HG03159 (cell line): Measurements from ENCODE around the gene RPSA.
"Not testable (repeated sequence)": the region's sequence is repeated elsewhere in the genome, so short reads cannot be mapped to it uniquely, and the experiment has no call there.

Source experiments
- ATAC-seq: cut with Tn5 transposase; IDR thresholded peaks from one replicate; pipeline ENCODE4 v1.9.1; 2021; ENCODE audit warnings: mild to moderate bottlenecking, moderate library complexity; ENCODE audit not compliant: unreplicated experiment

Gene RPSA

DNA sequence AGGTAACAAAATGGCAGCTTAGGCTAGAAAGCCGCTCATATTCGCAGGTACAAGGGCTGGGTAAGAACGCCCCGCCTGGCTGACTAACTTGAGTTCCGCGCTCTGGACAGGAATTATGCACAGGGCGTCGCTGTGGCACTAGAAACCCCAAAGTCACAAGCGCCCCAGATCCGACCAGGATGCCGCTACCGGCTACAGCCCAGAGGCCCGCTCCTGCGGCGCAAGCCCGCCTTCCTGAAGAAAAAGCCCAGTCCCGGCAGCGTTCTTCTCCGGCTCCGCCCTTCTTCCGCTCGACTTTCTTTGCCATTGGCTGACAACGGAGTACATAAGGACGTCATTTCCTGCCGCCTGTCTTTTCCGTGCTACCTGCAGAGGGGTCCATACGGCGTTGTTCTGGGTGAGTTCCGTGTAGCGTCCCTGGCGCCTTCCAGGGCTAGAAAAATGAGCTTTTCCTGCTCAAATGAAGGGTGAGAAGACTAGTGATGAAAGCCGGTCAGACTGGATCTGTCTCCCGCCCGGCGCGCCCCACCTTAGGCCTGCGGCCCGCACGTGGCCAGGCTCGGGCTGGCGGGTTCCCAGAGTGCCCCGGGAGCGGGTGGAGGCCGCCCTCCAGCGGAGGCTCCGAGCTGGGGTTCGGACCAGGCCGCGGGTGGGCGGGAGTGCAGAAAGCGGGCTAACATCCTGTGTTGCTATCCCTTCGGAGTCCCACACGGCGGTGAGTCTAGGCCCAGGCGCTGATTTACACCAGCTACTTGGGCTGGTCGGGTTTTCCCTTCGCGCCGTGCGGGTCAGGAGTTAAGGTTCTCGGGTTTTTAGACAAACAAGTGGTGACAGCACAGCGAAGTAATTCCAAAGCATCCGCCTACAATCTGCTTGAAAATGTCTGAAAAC, at the start of gene RPSA:
Gene RPSA, plus strand, starts transcription at position 353 of the 891 bp plus-strand sequence. CDS start 934 bp downstream, outside the sequence.
- ATAC-seq, result peak; percentile 91

DNA sequence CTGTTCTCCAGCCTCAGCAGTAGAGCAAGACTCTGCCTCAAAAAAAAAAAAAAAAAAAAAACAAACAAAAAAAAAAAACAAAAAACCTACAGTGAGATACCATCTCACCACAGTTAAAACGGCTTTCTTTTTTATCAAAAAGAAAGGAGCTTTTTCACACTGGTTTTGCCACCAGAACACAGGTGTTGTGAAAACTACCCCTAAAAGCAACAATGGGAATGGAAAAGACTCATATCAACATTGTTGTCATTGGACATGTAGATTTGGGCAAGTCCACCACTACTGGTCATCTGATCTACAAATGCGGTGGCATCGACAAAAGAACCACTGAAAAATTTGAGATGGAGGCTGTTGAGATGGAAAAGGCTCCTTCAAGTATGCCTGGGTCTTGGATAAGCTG, 48.2 kb upstream of the RPSA start:
- no peak for ATAC-seq

DNA sequence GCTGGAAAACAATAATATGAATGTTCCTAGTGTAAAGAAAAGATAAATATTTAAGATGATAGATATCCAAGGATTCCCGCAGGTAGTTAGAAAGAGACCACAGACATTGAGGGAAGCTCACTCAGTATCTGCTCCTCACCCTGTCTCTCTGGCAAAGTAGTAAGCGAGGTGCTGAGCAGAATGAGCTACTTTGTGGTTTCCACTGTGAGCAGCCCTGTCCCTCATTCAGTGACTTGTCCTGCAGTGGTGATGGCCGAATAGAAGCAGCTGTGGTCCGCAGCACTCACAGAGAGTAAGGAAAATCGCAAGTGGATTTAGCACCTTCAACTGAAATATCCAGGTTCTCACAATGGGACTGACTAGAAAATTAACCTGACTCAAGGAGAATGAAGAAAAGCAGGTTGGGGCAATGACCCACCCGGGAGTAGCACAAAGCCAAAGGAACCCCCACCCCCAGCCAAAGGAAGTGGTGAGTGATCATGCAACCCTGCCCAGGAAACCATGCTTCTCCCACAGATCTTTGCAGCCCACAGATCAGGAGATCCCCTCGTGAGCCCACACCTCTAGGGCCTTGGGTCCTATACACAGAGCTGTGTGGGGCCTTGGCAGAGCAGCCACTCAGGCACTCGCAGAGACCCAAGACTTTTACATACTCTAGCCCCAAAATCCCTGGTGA, 45.1 kb upstream of the RPSA start:
- ATAC-seq, result no peak

DNA sequence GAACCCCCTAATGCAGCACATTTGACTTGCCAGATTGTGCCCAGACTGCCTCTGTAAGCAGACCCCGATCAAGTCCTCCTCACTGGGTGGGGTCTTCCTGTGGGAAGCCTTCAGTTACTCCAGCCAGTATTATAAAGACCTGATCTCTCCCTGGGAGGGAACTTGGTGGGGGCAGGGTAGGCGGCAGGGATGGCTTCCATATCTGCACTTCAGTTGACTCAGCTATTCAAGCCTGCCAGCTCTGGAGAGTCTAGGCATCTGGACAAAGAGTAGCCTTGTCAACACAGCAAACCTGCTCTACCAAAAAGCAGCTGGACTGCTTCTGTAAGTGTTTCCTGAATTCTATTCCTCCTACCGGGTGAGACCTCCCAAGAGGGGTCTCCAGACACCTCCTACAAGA, 44.3 kb upstream of the RPSA start:
- no peak for ATAC-seq

DNA sequence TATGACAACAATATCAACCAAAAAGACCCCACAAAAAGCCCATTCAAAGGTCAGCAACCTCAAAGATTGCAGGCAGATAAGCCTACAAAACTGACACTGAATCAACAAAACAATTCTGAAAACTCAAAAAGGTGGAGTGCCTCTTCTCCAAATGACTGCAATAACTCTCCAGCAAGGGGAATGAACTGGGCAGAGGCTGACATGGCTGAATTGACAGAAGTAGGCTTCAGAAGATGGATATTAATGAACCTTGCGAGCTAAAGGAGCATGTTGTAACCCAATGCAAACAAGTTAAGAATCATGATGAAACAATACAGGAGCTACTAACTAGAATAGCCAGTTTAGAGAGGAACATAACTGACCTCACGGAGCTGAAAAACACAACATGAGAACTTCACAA, 43.7 kb upstream of the RPSA start:
- no peak for ATAC-seq

DNA sequence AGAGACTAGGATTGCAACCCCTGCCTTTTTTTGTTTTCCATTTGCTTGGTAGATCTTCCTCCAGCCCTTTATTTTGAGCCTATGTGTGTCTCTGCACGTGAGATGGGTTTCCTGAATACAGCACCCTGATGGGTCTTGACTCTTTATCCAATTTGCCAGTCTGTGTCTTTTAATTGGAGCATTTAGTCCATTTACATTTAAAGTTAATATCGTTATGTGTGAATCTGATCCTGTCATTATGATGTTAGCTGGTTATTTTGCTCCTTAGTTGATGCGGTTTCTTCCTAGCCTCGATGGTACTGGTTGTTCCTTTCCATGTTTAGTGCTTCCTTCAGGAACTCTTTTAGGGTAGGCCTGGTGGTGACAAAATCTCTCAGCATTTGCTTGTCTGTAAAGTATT, 36.1 kb upstream of the RPSA start:
- not testable (repeated sequence) for ATAC-seq

DNA sequence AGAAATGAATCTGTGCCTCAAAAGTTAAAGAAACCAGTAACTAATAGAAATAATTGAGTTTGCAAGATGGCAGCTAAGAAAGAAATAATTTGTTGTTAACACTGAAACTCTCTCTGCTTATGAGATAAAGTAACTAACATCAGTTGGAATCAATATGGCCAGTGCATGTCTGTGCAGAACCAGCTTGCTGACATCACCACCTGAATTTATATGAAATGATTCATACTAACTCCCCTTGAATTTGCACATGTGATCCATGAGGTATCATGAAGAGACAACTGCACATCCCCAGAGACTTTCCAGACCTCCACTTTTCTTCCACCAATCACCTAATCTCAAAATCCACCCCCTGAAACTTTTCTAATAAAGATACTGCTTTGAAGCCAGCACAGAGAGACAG, 33.7 kb upstream of the RPSA start:
- ATAC-seq, result no peak

DNA sequence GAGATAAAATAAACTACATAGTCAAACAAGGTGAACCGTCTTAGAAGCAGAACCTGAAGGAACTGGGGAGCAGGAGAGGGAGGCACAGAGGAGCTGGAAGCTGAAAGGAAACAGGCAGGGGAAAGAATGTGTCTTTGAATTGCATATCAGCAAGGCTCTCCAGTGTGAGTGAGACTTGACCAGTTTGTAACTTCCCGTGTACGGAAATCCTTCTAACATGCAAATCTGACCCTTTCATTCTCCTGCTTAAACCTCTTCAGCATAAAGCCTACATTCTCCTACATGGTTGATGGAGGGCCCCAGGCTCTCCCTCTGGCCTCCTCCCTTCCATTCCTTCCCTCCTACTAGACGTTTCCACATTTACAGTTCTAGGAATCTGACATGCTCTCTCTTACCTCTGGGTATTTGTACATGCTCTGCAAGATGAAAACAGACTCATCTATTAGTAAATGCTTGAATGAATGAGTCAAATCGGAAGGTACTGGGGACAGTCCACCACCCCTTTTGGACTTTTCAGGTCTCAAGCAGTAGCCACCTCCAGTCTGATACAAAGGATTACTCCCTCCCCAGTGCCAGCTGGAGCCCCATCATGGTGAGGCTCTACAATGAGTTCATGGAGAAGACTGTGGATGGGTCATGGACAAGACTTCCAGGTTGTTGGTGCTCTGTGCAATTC, 29.4 kb upstream of the RPSA start:
- ATAC-seq, result no peak

DNA sequence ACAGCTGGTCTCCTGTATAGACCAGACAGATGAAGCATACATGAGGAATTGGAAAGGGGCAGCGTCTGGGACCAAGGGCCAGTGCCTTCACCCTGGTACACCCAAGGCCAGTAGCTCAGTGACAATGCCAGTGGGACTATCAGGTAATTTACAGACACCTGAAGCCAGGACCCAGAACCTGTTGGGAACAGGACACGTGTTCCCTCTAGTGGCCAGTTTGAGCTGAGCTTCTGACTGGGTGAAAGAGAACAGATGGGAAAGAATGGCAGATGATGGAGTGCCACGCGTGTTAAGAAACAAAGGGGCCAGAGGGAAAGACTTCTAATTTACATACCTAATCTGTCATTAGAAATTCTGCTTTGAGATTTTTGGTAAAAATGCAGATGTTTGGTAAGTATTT, 28.4 kb upstream of the RPSA start:
- ATAC-seq, result peak; percentile 76

DNA sequence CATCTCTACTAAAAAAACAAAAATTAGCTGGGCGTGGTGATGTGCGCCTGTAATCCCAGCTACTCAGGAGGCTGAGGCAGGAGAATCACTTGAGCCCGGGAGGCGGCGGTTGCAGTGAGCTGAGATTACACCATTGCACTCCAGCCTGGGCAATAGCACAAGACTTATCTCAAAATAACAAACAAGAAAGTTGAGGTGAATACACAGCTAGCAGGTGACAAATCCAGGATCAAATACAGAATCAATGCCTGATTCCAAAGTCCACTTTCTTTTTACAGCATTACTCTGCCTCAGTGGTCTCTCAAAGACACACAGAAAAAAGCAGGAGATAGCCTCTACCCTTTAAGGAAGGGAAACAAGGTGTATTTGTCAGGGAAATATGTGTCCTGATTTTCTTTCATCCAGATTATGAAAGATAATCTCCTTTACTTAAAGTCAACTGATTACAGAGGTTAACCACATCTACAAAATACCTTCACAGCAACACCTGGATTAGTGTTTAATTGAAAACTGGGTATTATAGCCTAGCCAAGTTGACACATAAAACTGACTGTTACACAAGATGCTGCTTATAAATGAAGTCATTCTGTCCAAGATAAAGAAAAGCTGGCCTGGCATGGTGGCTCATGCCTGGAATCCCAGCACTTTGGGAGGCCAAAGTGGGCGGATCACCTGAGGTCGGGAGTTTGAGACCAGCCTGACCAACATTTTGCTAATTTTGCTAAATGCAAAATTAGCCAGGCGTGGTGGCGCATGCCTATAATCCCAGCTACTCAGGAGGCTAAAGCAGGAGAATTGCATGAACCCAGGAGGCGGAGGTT, 27.4 kb upstream of the RPSA start:
- no peak for ATAC-seq

DNA sequence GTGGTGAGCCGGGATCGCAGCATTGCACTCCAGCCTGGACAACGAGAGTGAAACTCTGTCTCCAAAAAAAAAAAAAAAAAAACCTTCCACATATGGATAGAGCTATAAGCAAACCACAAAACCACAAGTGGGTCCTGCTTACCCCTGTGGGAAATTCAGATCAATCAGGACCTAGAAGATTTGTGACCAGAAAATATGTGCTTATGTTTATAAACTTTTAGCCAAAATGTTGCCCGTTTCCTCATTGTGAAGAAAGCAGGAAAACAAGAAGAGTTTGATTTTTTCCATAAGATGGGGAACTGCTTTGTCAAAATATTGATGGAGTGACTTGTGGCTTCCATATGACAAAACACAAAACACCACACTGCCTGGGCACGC, 26.8 kb upstream of the RPSA start:
- ATAC-seq, result no peak

DNA sequence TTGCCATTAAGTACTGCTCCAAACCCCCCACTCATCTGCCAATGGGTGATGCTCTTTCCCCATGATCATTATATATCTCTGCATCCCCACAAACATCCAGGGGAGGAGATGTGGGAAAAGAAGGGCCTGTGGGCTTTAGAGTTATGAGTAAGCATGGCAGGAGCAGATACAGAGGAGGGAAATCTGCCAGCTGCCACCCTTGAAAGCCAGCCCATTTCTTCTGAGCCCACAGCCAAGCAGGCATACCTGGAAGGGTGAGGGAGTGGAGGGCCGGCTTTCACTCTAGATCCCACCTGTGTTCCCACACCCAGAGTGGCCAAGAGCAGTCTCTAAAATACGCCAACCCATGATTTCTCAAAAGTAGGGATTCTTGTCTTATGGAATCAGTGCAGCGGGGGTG, 25.1 kb upstream of the RPSA start:
- no peak for ATAC-seq

DNA sequence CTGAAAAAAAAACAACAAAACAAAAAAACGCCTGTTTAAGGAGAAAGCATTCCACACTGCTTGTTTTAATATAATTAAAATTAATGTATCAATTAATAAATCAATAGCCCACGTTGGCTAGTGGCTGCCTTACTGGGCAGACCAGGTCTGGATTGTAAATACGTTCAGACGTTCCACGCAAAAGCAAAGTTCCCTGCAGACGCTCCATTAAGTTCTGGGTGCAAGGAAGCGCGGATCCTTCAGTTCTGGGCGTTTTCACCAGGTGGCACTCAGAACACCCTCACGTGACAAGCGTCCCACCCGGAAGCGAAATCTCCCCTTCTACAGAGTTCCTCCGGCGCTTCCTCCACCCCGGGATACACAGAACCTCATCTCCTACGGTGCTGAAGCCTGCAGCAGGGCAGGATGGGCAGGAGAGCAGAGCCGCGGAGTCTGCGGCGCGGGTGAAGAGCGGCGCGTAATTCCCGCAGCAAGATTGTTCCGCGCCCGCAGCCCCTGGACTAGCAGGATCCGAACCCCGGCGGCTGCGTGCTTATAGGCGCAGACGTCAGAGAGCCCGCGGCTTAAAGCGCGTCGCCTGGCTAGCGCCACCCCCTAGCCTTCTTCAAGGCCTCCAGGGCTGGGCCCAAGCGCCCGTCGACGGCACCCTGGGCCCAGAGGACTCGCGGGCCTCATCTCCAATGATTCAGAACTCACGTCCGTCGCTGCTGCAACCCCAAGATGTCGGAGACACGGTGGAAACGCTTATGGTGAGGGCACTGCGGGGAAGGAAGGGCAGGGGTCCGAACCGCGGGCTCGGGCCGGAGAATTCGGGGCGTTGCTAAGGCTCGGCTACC, 23.3 kb upstream of the RPSA start, which contains the start of gene SLC25A38:
Gene SLC25A38, plus strand, starts transcription at position 326 of the 836 bp plus-strand sequence. Its CDS starts 355 bp downstream, at position 681.
- peak; percentile 75 for ATAC-seq

DNA sequence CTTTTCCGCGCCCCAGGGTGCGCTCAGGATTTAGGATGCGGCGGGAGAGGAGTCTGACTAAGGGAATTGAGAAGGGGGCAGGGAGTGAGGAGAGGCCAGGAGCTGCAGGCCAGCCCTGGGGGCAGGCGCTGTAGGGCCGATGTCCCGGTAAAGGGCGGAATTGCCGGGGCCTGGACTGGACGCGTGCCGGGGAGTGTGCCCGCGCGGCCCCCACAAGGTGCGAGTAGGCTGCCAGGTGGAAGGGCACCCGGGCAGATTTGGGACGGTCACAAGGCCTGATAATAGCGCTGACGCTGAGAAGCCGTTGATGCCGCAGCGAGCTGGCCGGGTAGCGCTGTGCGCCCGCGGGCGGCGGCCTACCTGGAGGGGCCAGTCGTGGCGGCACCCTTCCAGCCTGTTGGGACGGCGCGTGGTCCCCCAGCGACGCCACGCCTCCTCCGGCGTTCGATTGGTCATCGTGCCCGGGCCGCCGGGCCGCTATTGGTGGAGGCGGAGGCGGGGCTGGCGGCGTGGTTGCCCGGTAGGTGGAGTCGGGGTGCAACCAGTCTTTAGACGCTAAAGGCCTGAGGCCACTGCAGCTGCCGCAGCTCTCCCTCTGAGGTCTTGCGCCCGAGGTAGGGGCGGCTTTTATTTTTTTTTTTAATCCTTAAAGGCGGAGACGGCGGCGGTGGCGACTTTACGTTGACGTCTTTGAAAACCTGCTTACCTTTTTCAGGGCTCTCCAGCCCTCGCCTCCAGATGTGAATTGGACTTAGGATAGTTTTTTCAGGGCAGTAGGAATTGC, 22.4 kb upstream of the RPSA start:
- peak; percentile 73 for ATAC-seq

DNA sequence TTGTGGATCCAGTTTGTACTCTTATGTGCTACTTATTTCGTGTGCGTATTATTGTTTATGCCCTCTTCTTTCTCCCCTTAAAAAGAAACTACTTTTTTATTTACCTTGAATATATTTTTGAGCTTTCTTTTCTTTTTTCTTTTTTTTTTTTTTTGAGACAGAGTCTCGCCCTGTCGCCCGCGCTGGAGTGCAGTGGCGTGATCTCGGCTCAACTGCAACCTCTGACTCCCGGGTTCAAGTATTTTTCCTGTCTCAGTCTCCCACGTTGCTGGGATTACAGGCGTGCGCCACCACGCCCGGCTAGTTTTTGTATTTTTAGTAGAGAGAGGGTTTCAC, 21.9 kb upstream of the RPSA start:
- no peak for ATAC-seq

DNA sequence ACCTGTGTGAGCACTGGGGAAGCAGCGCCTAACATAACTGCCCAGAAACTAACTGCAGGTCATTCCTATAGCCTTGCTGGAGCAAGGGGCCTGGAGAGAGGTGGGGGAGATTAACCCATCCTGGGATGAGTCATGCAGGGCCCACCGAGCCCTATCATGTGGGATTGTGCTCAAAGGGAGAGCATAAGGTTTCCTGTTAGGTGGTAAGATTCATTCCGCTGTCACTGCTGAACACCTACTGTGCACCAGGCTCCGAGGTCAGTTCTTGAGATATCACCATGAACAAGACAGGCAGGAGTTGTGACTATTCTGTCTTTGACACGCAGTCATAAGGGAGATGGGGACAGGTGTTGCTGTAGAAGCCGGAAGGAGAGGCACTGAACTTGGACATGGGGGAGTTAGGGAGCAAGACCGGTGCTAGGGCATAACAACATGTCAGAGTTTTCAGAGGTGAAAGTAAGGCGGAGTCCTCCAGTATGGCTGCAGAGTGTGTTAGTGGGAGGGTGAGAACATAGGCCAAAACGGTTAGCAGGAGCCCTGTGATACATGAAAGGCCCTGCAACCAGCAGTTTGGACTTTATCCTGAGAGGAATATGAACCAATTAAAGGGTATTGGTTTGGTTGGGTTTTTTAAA, 20.9 kb upstream of the RPSA start:
- no peak for ATAC-seq

DNA sequence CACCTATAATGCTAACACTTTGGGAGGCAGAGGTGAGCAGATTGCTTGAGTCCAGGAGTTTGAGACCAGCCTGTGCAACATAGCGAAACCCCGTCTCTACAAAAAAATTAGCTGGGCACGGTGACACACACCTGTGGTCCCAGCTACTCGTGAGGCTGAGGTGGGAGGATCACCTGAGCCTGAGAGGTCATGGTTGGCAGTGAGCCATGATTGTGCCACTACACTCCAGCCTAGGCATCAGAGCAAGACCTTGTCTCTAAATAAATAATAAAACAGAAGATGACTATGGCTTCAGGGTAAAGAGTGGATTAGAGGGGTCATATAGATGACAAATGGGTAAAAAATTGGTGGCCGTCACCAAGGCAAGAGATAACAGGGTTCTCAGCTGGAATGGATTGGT, 20.2 kb upstream of the RPSA start:
- no peak for ATAC-seq

DNA sequence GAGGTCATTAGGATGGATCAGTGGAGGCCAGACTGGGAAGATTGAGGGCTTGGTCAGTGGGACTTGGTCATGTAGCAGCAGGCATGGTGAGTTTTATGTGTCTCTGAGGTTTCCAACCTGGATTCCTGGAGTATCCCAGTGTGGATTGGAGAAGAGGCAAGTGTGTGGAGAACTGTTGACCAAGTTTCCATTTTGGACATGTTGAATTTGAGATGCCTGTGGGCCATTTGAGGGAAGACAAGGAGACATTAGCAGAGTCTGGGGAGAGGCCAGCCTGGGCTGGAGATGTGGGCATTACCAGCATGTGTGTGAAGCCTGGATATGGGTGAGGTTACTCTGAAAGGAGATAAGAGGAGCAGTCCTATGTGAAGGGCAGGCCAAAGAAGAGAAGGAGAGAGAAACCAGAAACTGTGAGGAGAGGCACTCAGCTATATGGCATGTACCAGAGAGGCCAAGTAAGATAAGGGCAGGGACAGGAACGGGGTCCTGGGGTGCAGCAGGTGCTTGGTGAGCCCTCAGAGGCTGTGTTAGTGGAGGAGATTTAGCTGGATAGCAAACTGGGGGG, 19.0 kb upstream of the RPSA start:
- no peak for ATAC-seq
